ENCODE data around the gene MAML3.

The MAML3 gene

GRCh38 chr4:139738846-139739613, 415.0 kb downstream of the MAML3 start:
- Histone ChIP-seq H3K4me3 (ENCODE audit: low read length) (no peak overlapping the region), H3K79me2 (ENCODE audit: low read length) (no peaks in the 10 kb centered on the region), H3K4me1 (ENCODE audit: low read length) (peaks cover 10% of the 10 kb centered on the region), H3K27ac (ENCODE audit: low read length) (no peak overlapping the region), H3K9ac (ENCODE audit: low read length) (no peak overlapping the region), H4K20me1 (ENCODE audit: insufficient read depth, low read length) (no peaks in the 10 kb centered on the region), H3K27me3 (ENCODE audit: low read depth, low read length) (peaks cover 7% of the 10 kb centered on the region), H3K9me3 (ENCODE audit: insufficient read depth, low read length) (no peaks in the 10 kb centered on the region), H3K4me2 (ENCODE audit: low read length) (no peak overlapping the region), H3K36me3 (replicated peaks; ENCODE audit: low read depth, low read length) (no peaks in the 10 kb centered on the region), H2AFZ (ENCODE audit: low read depth, low read length) (no peak overlapping the region)
- TF ChIP-seq CTCF (IDR thresholded peaks at IDR 0.05; ENCODE audit: low read depth, low read length): no peak
- no peak for TF ChIP-seq EZH2phosphoT487 (IDR thresholded peaks at IDR 0.05; ENCODE audit: low read depth)

GRCh38 chr4:139736661-139737060, 417.3 kb downstream of the MAML3 start:
- peaks cover 10% of the 10 kb centered on the region for H3K4me1 ChIP-seq (ENCODE audit: low read length)

GRCh38 chr4:139736274-139736660, 417.7 kb downstream of the MAML3 start:
- H3K79me2 ChIP-seq (ENCODE audit: low read length): no peaks in the 10 kb centered on the region
- no peaks in the 10 kb centered on the region for H3K36me3 ChIP-seq (replicated peaks; ENCODE audit: low read depth, low read length)
- H3K4me2 ChIP-seq (ENCODE audit: low read length): no peak overlapping the region
- no peak overlapping the region for H3K9ac ChIP-seq (ENCODE audit: low read length)
- H3K9me3 ChIP-seq (ENCODE audit: insufficient read depth, low read length): no peaks in the 10 kb centered on the region
- no peak overlapping the region for H3K27ac ChIP-seq (ENCODE audit: low read length)
- H3K4me3 ChIP-seq (ENCODE audit: low read length): no peak overlapping the region
- no peak for TF ChIP-seq CTCF (IDR thresholded peaks at IDR 0.05; ENCODE audit: low read depth, low read length)
- TF ChIP-seq EZH2phosphoT487 (IDR thresholded peaks at IDR 0.05; ENCODE audit: low read depth): no peak
- peaks cover 18% of the 10 kb centered on the region for H3K27me3 ChIP-seq (ENCODE audit: low read depth, low read length)
- no peaks in the 10 kb centered on the region for H4K20me1 ChIP-seq (ENCODE audit: insufficient read depth, low read length)
- no peak overlapping the region for H2AFZ ChIP-seq (ENCODE audit: low read depth, low read length)
- H3K4me1 ChIP-seq (ENCODE audit: low read length): peaks cover 10% of the 10 kb centered on the region

More at GRCh38 chr4:139736661-139737060, 417.3 kb downstream of the MAML3 start:
- H3K9ac ChIP-seq (ENCODE audit: low read length): no peak overlapping the region
- H3K4me3 ChIP-seq (ENCODE audit: low read length): no peak overlapping the region
- H3K9me3 ChIP-seq (ENCODE audit: insufficient read depth, low read length): no peaks in the 10 kb centered on the region
- H3K4me2 ChIP-seq (ENCODE audit: low read length): no peak overlapping the region
- no peaks in the 10 kb centered on the region for H3K36me3 ChIP-seq (replicated peaks; ENCODE audit: low read depth, low read length)
- no peaks in the 10 kb centered on the region for H4K20me1 ChIP-seq (ENCODE audit: insufficient read depth, low read length)
- H3K79me2 ChIP-seq (ENCODE audit: low read length): no peaks in the 10 kb centered on the region
- H3K27me3 ChIP-seq (ENCODE audit: low read depth, low read length): peaks cover 18% of the 10 kb centered on the region
- no peak overlapping the region for H2AFZ ChIP-seq (ENCODE audit: low read depth, low read length)
- no peak overlapping the region for H3K27ac ChIP-seq (ENCODE audit: low read length)
- TF ChIP-seq EZH2phosphoT487 (IDR thresholded peaks at IDR 0.05; ENCODE audit: low read depth) (no peak), CTCF (IDR thresholded peaks at IDR 0.05; ENCODE audit: low read depth, low read length) (no peak)

GRCh38 chr4:139735381-139736273, 418.4 kb downstream of the MAML3 start:
- Histone ChIP-seq H3K4me1 (ENCODE audit: low read length) (peaks cover 10% of the 10 kb centered on the region), H3K79me2 (ENCODE audit: low read length) (no peaks in the 10 kb centered on the region), H3K36me3 (replicated peaks; ENCODE audit: low read depth, low read length) (no peaks in the 10 kb centered on the region), H3K27ac (ENCODE audit: low read length) (no peak overlapping the region), H3K4me2 (ENCODE audit: low read length) (peak overlapping the region; percentile 70), H3K9ac (ENCODE audit: low read length) (no peak overlapping the region), H3K9me3 (ENCODE audit: insufficient read depth, low read length) (no peaks in the 10 kb centered on the region), H3K27me3 (ENCODE audit: low read depth, low read length) (peaks cover 20% of the 10 kb centered on the region), H2AFZ (ENCODE audit: low read depth, low read length) (no peak overlapping the region; the same call in 1 of the 2 replicates), H4K20me1 (ENCODE audit: insufficient read depth, low read length) (no peaks in the 10 kb centered on the region), H3K4me3 (ENCODE audit: low read length) (peak overlapping the region; percentile 66)
- TF ChIP-seq EZH2phosphoT487 (IDR thresholded peaks at IDR 0.05; ENCODE audit: low read depth): no peak
- TF ChIP-seq CTCF (IDR thresholded peaks at IDR 0.05; ENCODE audit: low read depth, low read length): no peak
